Neural progenitor cell (in vitro differentiated cells): ENCODE measurements around the gene TOGARAM1. TPM values are rescaled to one million over a fixed set of nuclear protein-coding genes. Genes with fewer than 3 reads are reported as not detected.

Experiments used
- DNase-seq: peaks from one replicate; pipeline ENCODE4 v3.0.0-alpha.2; 2016; ENCODE audit warnings: low spot score
- H2AFZ ChIP-seq: fragments of 200-600 bp; sonication (generic); replicated peaks from 2 replicates; pipeline ENCODE4 v1.6.1; 2016; ENCODE audit warnings: antibody characterized with exemption
- H3F3A ChIP-seq: fragments of 200-600 bp; sonication (generic); 2 replicates; pipeline ENCODE4 v1.6.1; 2016; ENCODE audit warnings: antibody characterized with exemption, low read depth
- H3K27ac ChIP-seq: fragments of 200-600 bp; sonication (generic); 2 replicates; pipeline ENCODE4 v1.5.1; 2016; ENCODE audit warnings: mild to moderate bottlenecking
- H3K27me3 ChIP-seq: fragments of 200-600 bp; sonication (generic); 2 replicates; pipeline ENCODE4 v1.6.1; 2016; ENCODE audit warnings: mild to moderate bottlenecking, moderate library complexity
- H3K36me3 ChIP-seq: fragments of 200-600 bp; sonication (generic); 2 replicates; pipeline ENCODE4 v1.5.1; 2016
- H3K4me1 ChIP-seq: fragments of 200-600 bp; sonication (generic); 2 replicates; pipeline ENCODE4 v1.6.1; 2016; ENCODE audit warnings: mixed run types
- H3K4me2 ChIP-seq: fragments of 200-600 bp; sonication (generic); 2 replicates; pipeline ENCODE4 v1.6.1; 2016
- H3K4me3 ChIP-seq: fragments of 200-600 bp; sonication (generic); 2 replicates; pipeline ENCODE4 v1.5.1; 2016
- H3K79me2 ChIP-seq: fragments of 200-600 bp; sonication (generic); 2 replicates; pipeline ENCODE4 v1.6.1; 2016; ENCODE audit warnings: low read depth
- H3K9ac ChIP-seq: fragments of 200-600 bp; sonication (generic); 2 replicates; pipeline ENCODE4 v1.6.1; 2016
- H3K9me3 ChIP-seq: fragments of 200-600 bp; sonication (generic); 2 replicates; pipeline ENCODE4 v1.5.1; 2016; ENCODE audit warnings: low read depth
- H4K20me1 ChIP-seq: fragments of 200-600 bp; sonication (generic); 2 replicates; pipeline ENCODE4 v1.6.1; 2016; ENCODE audit warnings: low read depth
- H3K27ac Mint-ChIP-seq: 3 replicates; pipeline ENCODE4 v1.8.0; 2021; ENCODE audit warnings: mixed read lengths
- H3K27me3 Mint-ChIP-seq: 2 replicates; pipeline ENCODE4 v1.8.0; 2022; ENCODE audit warnings: low read depth, mild to moderate bottlenecking, inconsistent platforms, moderate library complexity, mixed read lengths; ENCODE audit not compliant: insufficient read depth
- H3K36me3 Mint-ChIP-seq: 3 replicates; pipeline ENCODE4 v1.8.0; 2021; ENCODE audit warnings: mixed read lengths
- H3K4me1 Mint-ChIP-seq: 3 replicates; pipeline ENCODE4 v1.8.0; 2021; ENCODE audit warnings: mixed read lengths
- H3K4me3 Mint-ChIP-seq: 3 replicates; pipeline ENCODE4 v1.8.0; 2021; ENCODE audit warnings: mild to moderate bottlenecking, moderate library complexity, mixed read lengths
- H3K9me3 Mint-ChIP-seq: 3 replicates; pipeline ENCODE4 v1.8.0; 2020; ENCODE audit warnings: mixed read lengths
- EZH2 ChIP-seq: fragments of 200-600 bp; sonication (generic); IDR thresholded peaks from 2 replicates; pipeline ENCODE4 v1.6.1; 2017; ENCODE audit warnings: antibody characterized with exemption, mild to moderate bottlenecking, moderate library complexity
- EZH2phosphoT487 ChIP-seq: fragments of 200-600 bp; sonication (generic); IDR thresholded peaks from 2 replicates; pipeline ENCODE4 v1.6.1; 2017; ENCODE audit warnings: antibody characterized with exemption
- total RNA-seq: library from RNA; depleted of rRNA; stranded (reverse); fragments of >200 nt; gene quantifications from 2 replicates; pipeline ENCODE4 v1.2.3, GENCODE V29; 2015; ENCODE audit warnings: low replicate concordance
- TF ChIP-seq, protein P1 (sequence below): fragments of 200-600 bp; sonication (generic); IDR thresholded peaks from 2 replicates; pipeline ENCODE4 v1.5.1; 2017; ENCODE audit warnings: antibody characterized with exemption, mild to moderate bottlenecking

TOGARAM1 gene
- total RNA-seq, 1 donor from 2014 or later, result 23.1 TPM

DNA sequence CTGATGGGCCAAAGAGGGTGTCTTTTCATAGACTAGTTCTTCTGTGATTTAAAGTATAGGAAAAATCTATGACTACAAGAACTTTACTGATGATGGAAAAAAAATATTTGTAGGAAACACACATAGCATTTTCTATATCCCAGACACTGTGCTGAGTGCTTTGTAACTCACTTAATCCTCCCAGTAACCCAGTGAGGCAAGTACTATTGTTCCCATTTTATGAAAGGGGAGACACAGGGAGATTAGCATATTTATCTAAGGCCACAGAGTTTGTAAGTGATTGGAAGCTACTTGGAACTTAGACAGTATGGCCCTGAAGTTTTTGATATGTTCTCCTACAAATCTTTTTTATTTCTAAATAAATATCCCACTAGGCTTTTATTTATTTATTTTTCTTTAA, 141.8 kb downstream of the TOGARAM1 start:
- peak overlapping the region; percentile 15 for H3K27ac Mint-ChIP-seq
- H3K9me3 Mint-ChIP-seq, result no peaks in the 10 kb centered on the region
- TF ChIP-seq EZH2phosphoT487, result no peak
- TF ChIP-seq EZH2, result no peak
- TF ChIP-seq, protein P1, sequence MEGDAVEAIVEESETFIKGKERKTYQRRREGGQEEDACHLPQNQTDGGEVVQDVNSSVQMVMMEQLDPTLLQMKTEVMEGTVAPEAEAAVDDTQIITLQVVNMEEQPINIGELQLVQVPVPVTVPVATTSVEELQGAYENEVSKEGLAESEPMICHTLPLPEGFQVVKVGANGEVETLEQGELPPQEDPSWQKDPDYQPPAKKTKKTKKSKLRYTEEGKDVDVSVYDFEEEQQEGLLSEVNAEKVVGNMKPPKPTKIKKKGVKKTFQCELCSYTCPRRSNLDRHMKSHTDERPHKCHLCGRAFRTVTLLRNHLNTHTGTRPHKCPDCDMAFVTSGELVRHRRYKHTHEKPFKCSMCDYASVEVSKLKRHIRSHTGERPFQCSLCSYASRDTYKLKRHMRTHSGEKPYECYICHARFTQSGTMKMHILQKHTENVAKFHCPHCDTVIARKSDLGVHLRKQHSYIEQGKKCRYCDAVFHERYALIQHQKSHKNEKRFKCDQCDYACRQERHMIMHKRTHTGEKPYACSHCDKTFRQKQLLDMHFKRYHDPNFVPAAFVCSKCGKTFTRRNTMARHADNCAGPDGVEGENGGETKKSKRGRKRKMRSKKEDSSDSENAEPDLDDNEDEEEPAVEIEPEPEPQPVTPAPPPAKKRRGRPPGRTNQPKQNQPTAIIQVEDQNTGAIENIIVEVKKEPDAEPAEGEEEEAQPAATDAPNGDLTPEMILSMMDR, result no peak
- Histone ChIP-seq H2AFZ (no peak overlapping the region), H3K4me1 (peaks cover 11% of the 10 kb centered on the region), H3K27ac (no peak overlapping the region), H3K4me3 (peak overlapping the region; percentile 4), H3F3A (no peaks in the 10 kb centered on the region), H3K36me3 (peaks cover 25% of the 10 kb centered on the region), H3K79me2 (peaks cover 33% of the 10 kb centered on the region), H3K4me2 (peak overlapping the region; percentile 49), H3K9ac (no peak overlapping the region), H3K27me3 (no peaks in the 10 kb centered on the region), H3K9me3 (no peaks in the 10 kb centered on the region), H4K20me1 (peaks cover 7% of the 10 kb centered on the region)
- H3K27me3 Mint-ChIP-seq, result no peaks in the 10 kb centered on the region
- peak; percentile 63 for DNase-seq
- H3K36me3 Mint-ChIP-seq, result peaks cover 15% of the 10 kb centered on the region
- no peak overlapping the region for H3K4me3 Mint-ChIP-seq
- H3K4me1 Mint-ChIP-seq, result peaks cover 5% of the 10 kb centered on the region

DNA sequence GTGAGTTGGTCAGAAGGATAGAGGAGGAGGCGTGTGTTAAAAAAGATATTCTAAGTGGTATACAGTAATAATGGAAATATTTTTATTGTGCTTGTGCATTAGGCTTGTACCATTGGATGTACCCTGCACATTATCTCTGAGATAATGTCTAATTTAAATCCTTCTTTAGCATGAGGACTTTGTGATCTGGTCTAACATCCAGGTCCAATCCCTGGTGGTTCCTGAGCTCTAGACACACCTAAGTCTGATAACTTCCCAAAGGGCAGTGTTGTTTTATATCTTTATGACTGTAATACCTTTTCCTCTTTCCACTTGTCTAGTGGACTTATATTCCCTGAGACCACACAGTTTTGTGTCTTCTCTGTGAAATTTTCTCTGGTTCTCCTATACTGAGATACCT, 142.6 kb downstream of the TOGARAM1 start:
- no peaks in the 10 kb centered on the region for H3K27me3 ChIP-seq
- H3K4me2 ChIP-seq, result no peak overlapping the region
- peaks cover 28% of the 10 kb centered on the region for H3K79me2 ChIP-seq
- H3K4me1 Mint-ChIP-seq, result peaks cover 5% of the 10 kb centered on the region
- no peak for TF ChIP-seq EZH2
- TF ChIP-seq, protein P1, result no peak
- TF ChIP-seq EZH2phosphoT487, result no peak
- no peak overlapping the region for H3K27ac ChIP-seq
- no peak overlapping the region for H3K4me3 Mint-ChIP-seq
- H3K9ac ChIP-seq, result no peak overlapping the region
- no peak overlapping the region for H2AFZ ChIP-seq
- H3K4me3 ChIP-seq, result no peak overlapping the region
- peaks cover 11% of the 10 kb centered on the region for H3K4me1 ChIP-seq
- no peaks in the 10 kb centered on the region for H3F3A ChIP-seq
- H3K36me3 ChIP-seq, result peaks cover 27% of the 10 kb centered on the region
- no peak overlapping the region for H3K27ac Mint-ChIP-seq
- H3K27me3 Mint-ChIP-seq, result no peaks in the 10 kb centered on the region
- no peak for DNase-seq
- peaks cover 10% of the 10 kb centered on the region for H3K36me3 Mint-ChIP-seq
- H4K20me1 ChIP-seq, result peaks cover 7% of the 10 kb centered on the region
- H3K9me3 ChIP-seq, result no peaks in the 10 kb centered on the region
- H3K9me3 Mint-ChIP-seq, result no peaks in the 10 kb centered on the region

DNA sequence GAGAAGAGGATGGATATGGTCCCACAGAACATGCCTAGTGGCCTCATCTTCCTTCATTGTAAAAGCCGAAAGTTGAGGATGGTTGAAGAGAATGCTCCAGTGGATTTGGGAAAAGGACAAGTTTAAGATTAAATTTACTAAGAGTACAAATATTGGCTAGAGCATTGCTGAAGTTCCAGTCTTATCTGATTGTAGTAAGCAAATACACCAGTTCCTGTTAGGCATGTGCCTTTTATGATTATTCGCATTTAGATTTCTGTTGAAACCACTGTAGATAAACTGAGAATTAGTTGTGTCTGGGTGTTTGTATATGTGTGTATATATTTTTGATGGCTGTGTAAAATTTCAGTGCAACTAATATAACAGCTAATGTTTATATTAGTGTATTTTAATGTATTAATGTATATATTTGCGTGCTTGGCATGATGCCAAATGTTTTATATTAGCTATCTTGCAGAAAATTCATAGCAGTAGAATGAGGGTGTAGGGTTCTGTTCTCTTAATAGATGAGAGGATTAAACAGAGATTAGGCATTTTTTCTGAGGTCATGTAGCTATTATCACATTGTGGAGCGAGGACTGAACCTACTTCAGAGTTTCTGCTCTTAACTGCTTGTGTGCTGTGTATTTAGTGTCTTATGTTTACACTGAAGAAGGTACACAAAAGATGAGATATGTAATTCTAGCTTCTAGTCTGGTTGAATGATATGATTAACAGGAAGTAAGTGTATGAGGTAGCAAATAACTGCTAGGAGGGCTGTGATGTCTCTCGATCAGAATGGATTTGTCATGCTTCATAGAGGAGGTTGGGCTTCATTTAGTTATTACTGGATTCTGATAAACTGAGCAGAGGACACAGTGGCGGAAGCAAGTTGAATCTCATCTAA, 151.1 kb downstream of the TOGARAM1 start:
- Histone ChIP-seq H3K9ac (no peak overlapping the region), H3K4me1 (no peaks in the 10 kb centered on the region), H3K27me3 (no peaks in the 10 kb centered on the region), H3K4me3 (no peak overlapping the region), H4K20me1 (peaks cover 20% of the 10 kb centered on the region), H3K4me2 (no peak overlapping the region), H3K79me2 (no peaks in the 10 kb centered on the region), H2AFZ (no peak overlapping the region), H3K9me3 (no peaks in the 10 kb centered on the region), H3K27ac (peak overlapping the region; percentile 30), H3F3A (peaks cover 62% of the 10 kb centered on the region), H3K36me3 (peaks cover 67% of the 10 kb centered on the region)
- TF ChIP-seq EZH2 (no peak), EZH2phosphoT487 (no peak)
- TF ChIP-seq, protein P1, result no peak
- no peak overlapping the region for H3K27ac Mint-ChIP-seq
- no peak for DNase-seq
- H3K4me3 Mint-ChIP-seq, result no peak overlapping the region
- H3K27me3 Mint-ChIP-seq, result no peaks in the 10 kb centered on the region
- no peaks in the 10 kb centered on the region for H3K4me1 Mint-ChIP-seq
- H3K36me3 Mint-ChIP-seq, result peaks cover 23% of the 10 kb centered on the region
- no peaks in the 10 kb centered on the region for H3K9me3 Mint-ChIP-seq
